Lung (tissue), 12 donors: ENCODE data around the gene NFYC. TPM values are rescaled to one million over a fixed set of nuclear protein-coding genes. Genes with fewer than 3 reads are reported as not detected.

Source experiments
- ATAC-seq: fragments of 200-7000 bp; cut with Tn5 transposase; one replicate; pipeline ENCODE4 v1.9.1; 2020; ENCODE audit warnings: moderate number of reproducible peaks; ENCODE audit not compliant: insufficient read depth, low FRiP score
- DNase-seq, 3 donors: peaks; one replicate each; pipeline ENCODE4 v3.0.0-alpha.2; 2013 to 2017
- H3K27ac ChIP-seq, 2 donors: one replicate each; pipeline ENCODE4 v1.5.1; 2013; ENCODE audit warnings: mild to moderate bottlenecking in 2 of 2, moderate library complexity in 2 of 2, control low read depth in 1 of 2, inconsistent platforms in 1 of 2, low read depth in 1 of 2, low read length in 1 of 2
- H3K27me3 ChIP-seq, 3 donors: one replicate each; pipeline ENCODE4 v1.5.1; 2013; ENCODE audit warnings: low read length in 2 of 3; ENCODE audit not compliant: control insufficient read depth in 3 of 3, insufficient read depth in 3 of 3
- H3K36me3 ChIP-seq, 4 donors: one replicate each; pipeline ENCODE4 v1.5.1; 2013; ENCODE audit warnings: low read length in 4 of 4, mild to moderate bottlenecking in 1 of 4, moderate library complexity in 1 of 4; ENCODE audit not compliant: control insufficient read depth in 4 of 4, insufficient read depth in 4 of 4
- H3K4me1 ChIP-seq, 5 donors: one replicate each; pipeline ENCODE4 v1.5.1; 2013; ENCODE audit warnings: low read length in 5 of 5, mild to moderate bottlenecking in 2 of 5, moderate library complexity in 1 of 5; ENCODE audit not compliant: control insufficient read depth in 5 of 5, insufficient read depth in 5 of 5
- H3K4me3 ChIP-seq: one replicate; pipeline ENCODE4 v1.5.1; 2013; ENCODE audit warnings: mild to moderate bottlenecking, control low read depth, moderate library complexity
- H3K9ac ChIP-seq, 2 donors: one replicate each; pipeline ENCODE4 v1.5.1; 2013; ENCODE audit warnings: low read length in 2 of 2, control low read depth in 1 of 2; ENCODE audit not compliant: insufficient read depth in 1 of 2
- H3K9me3 ChIP-seq, 4 donors: one replicate each; pipeline ENCODE4 v1.5.1; 2013; ENCODE audit warnings: low read length in 3 of 4, mild to moderate bottlenecking in 1 of 4, moderate library complexity in 1 of 4; ENCODE audit not compliant: control insufficient read depth in 4 of 4, insufficient read depth in 3 of 4
- CTCF ChIP-seq: IDR thresholded peaks from 2 replicates; pipeline ENCODE4 v1.5.1; 2012; ENCODE audit warnings: mild to moderate bottlenecking; ENCODE audit errors: control extremely low read depth, extremely low read depth
- WGBS, 2 donors: extraction: QIAGEN DNeasy Blood & Tissue Kit; methylation state at CpG; one replicate each; pipeline ENCODE4 v1.1.7; 2013; 5-methylcytosine and 5-hydroxymethylcytosine counted together
- polyA plus RNA-seq, 2 donors: library from polyadenylated mRNA; stranded (reverse); fragments of 200-250 nt; gene quantifications; one replicate each; pipeline ENCODE4 v1.2.1, GENCODE V29; 2013
- total RNA-seq, 2 donors: library from RNA; depleted of rRNA in 1 of 2; stranded (reverse); fragments of >200 nt in 1 of 2; gene quantifications; one replicate each; pipeline ENCODE4 v1.2.1, GENCODE V29; 2014 to 2021
- donor health status: control.
- donor health status: control.
- donor health status: Bipolar disorder and iron deficiency.
- donor health status: healthy.
- donor health status: DM: yes; HTN: yes; CAD: no.

NFYC gene
- total and polyA plus RNA-seq, 4 donors: 28.6 to 69.5 (median 50.3) TPM

DNA sequence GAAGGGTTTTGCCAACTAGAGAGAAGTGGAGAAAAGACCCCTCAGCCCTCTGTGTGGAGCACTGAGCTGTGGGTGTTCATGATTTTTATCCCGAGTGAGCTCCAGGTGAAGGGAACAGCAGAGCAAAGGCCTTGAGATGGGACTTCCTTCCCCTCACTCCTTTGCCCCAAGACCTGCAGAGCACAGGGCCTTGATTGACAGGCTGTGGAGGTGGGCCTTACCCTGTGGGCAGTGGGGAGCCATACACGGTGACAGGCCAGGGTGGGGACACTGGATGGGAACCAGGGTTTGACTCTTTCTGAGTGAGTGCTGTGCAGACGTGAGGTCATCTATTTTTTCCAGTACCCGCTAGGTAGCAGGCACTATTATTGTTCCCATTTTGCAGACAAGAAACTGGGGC, 102.5 kb downstream of the NFYC start:
- Histone ChIP-seq H3K27ac (no peak overlapping the region), H3K27me3 (no peaks in the 10 kb centered on the region), H3K4me3 (no peak overlapping the region), H3K4me1 (peaks cover 0 to 7% (median 3%) of the 10 kb centered on the region in 5 donors), H3K9me3 (no peaks in the 10 kb centered on the region), H3K36me3 (no peaks in the 10 kb centered on the region), H3K9ac (no peak overlapping the region)
- DNase-seq (no peak), ATAC-seq (no peak)
- TF ChIP-seq CTCF: no peak
- WGBS, 2 donors: 92 to 93% methylated on average over 4 of the region's 4 CpGs

GRCh38 chr1:40794974-40795715, 103.6 kb downstream of the NFYC start:
- Histone ChIP-seq H3K27ac (no peak overlapping the region), H3K4me1 (peaks cover 0 to 17% (median 7%) of the 10 kb centered on the region in 5 donors), H3K4me3 (no peak overlapping the region), H3K9me3 (no peaks in the 10 kb centered on the region), H3K36me3 (no peaks in the 10 kb centered on the region), H3K9ac (no peak overlapping the region), H3K27me3 (no peaks in the 10 kb centered on the region)
- DNase-seq (no peak), ATAC-seq (no peak)
- no peak for TF ChIP-seq CTCF
- 82 to 84% methylated on average over 10 of the region's 10 CpGs for WGBS, 2 donors

- TF ChIP-seq CTCF: no peak
- Histone ChIP-seq H3K27ac (no peak overlapping the region), H3K4me1 (peaks cover 0 to 25% (median 7%) of the 10 kb centered on the region in 5 donors), H3K27me3 (no peaks in the 10 kb centered on the region), H3K9me3 (no peaks in the 10 kb centered on the region), H3K4me3 (no peak overlapping the region), H3K9ac (no peak overlapping the region), H3K36me3 (no peaks in the 10 kb centered on the region)
- DNase-seq (no peak), ATAC-seq (no peak)
- WGBS, 2 donors: 56 to 59% methylated on average over 13 of the region's 13 CpGs
Observed at GRCh38 chr1:40795811-40796586, 104.5 kb downstream of the NFYC start.
